Activated CD4-positive, alpha-beta T cell treated with anti-CD3 and anti-CD28 coated beads for 24 hours (primary cell): ENCODE measurements around the gene CTDP1.

ENCODE experiments used
- DNase-seq, 2 donors: peaks; one replicate each; pipeline ENCODE4 v3.0.0-alpha.2; 2020; ENCODE audit warnings: low read depth in 2 of 2

CTDP1 gene

GRCh38 chr18:79797518-79798345 is 118.1 kb downstream of the CTDP1 start, which contains the start of gene KCNG2:
Gene KCNG2, plus strand, starts transcription at chr18:79797938. Its CDS starts 65,730 bp downstream, at chr18:79863668.
- peak in 1 of 2 donors; percentile 17 for DNase-seq

- DNase-seq, result no peak
Observed at GRCh38 chr18:79798346-79798998, 118.9 kb downstream of the CTDP1 start.

- DNase-seq, result no peak
Observed at GRCh38 chr18:79798999-79799370, 119.4 kb downstream of the CTDP1 start.

- no peak for DNase-seq
Observed at GRCh38 chr18:79799619-79800370, 120.2 kb downstream of the CTDP1 start.

GRCh38 chr18:79800371-79801180 is 121.0 kb downstream of the CTDP1 start:
- DNase-seq, result no peak

- no peak for DNase-seq
Observed at GRCh38 chr18:79801217-79801616, 121.6 kb downstream of the CTDP1 start.

GRCh38 chr18:79801641-79802040 is 122.0 kb downstream of the CTDP1 start:
- no peak for DNase-seq

- no peak for DNase-seq
Observed at GRCh38 chr18:79802298-79802697, 122.7 kb downstream of the CTDP1 start.

GRCh38 chr18:79803611-79804051 is 124.0 kb downstream of the CTDP1 start:
- no peak for DNase-seq
